Measurements from ENCODE around the gene SLC51B.
"Not testable (repeated sequence)": the region's sequence is repeated elsewhere in the genome, so short reads cannot be mapped to it uniquely, and the experiment has no call there.

SLC51B gene

DNA sequence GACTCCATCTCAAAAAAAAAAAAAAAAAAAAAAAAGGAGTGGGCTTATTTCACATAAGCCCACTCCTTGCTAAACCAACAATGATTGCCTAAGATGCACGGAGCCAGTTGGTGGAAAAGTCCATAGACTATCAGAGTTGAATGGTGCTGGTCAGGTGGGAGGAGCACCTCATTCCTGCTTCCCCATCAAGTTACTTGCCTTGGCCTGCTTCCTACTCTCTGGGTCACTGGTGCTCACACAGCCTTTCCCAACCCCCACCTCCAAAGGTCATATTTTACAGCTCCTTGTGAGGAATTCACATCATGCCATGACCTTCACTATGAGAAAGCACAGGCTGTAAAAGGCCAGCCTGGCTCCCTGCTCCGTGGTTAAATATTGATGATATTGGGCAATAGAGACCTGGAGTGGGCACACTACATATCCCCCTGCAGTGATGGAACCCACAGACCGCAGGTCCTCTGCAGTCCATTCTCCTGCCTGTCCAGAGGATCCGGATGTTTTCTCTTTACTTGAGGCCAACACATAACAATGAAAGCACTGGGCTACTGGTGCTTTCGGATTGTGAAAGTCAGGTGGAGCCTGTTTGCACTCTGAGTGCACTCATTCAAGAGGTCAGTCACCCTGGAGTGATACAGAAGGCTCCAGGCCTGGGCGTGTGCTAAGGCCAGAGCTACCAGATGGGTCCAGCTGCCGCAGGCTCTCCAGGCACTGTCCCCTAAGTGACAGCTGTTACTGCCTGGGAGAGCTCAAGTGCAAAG, at the start of gene SLC51B:
Gene SLC51B, plus strand, starts transcription at position 664 of the 758 bp plus-strand sequence. CDS start 4,618 bp downstream, outside the sequence.
- H3K4me3 ChIP-seq (ENCODE audit: low read depth in 1 of 2, low read length in 2 of 2) = peak within 1 kb of the TSS in 1 of 2 donors; percentile 8
- H3K27ac ChIP-seq (ENCODE audit: low read length) = peak within 1 kb of the TSS; percentile 4

DNA sequence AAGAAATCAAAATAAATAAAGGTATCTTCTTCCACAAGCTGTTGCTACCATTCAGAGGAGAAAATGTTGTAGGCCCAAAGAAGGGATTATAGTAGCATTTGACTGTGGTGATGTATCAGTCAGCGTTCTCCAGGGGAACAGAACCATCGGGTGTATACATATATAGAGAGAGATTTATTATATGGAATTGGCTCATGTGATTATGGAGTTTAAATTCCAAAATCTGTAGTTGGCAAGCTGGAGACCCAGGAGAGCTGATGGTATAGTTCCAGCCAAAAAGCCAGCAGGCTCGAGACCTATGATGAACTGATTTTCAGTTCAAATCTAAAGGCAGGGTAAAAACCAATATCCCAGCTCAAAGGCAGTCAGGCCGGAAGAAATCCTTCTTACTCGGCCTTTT, 48.1 kb upstream of the SLC51B start:
- Histone ChIP-seq H3K36me3 (ENCODE audit: control insufficient read depth in 1 of 2, insufficient read depth in 2 of 2, low read length in 2 of 2) (peaks cover 0 to 3% of the 10 kb centered on the region in 2 donors), H3K27me3 (ENCODE audit: low read depth, low read length) (no peaks in the 10 kb centered on the region), H3K27ac (ENCODE audit: low read length) (no peak overlapping the region), H3K4me1 (ENCODE audit: control insufficient read depth in 1 of 2, insufficient read depth in 2 of 2, low read length in 2 of 2) (peaks cover 0 to 3% of the 10 kb centered on the region in 2 donors), H3K9me3 (ENCODE audit: control insufficient read depth in 1 of 2, low read length in 2 of 2) (no peaks in the 10 kb centered on the region), H3K4me3 (ENCODE audit: low read depth in 1 of 2, low read length in 2 of 2) (no peak overlapping the region)

More for the DNA sequence above, at the start of gene SLC51B:
- peaks cover 5 to 17% of the 10 kb centered on the region in 2 donors for H3K4me1 ChIP-seq (ENCODE audit: control insufficient read depth in 1 of 2, insufficient read depth in 2 of 2, low read length in 2 of 2)
- H3K9me3 ChIP-seq (ENCODE audit: control insufficient read depth in 1 of 2, low read length in 2 of 2) = no peaks in the 10 kb centered on the region
- H3K36me3 ChIP-seq (ENCODE audit: control insufficient read depth in 1 of 2, insufficient read depth in 2 of 2, low read length in 2 of 2) = no peaks in the 10 kb centered on the region
- no peaks in the 10 kb centered on the region for H3K27me3 ChIP-seq (ENCODE audit: low read depth, low read length)

DNA sequence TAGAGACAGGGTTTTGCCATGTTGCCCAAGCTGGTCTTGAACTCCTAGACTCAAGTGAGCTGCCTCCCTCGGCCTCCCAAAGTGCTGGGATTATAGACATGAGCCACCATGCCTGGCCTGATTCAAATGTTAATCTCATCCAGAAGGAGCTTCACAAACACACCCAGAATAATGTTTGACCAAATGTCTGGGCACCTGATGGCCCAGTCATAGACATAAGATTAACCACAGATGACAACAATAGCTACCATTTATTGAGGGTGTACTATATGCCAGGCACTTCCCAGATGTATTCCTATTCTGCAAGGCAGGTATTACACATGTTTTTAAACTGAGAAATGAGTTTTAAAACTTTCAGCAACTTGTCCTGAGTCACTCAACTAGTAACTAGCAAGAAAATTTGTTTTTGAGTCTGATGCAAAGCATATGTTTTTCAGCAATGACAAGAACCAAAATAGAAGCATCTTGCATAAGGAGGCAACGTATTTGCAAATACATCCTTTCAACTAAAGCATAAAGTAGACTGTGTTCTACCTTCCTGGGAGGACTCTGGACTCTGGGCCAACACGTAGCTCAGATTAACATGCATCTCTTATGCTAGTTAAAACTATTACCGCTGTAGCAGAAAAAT, 47.3 kb upstream of the SLC51B start:
- H3K4me3 ChIP-seq (ENCODE audit: low read depth in 1 of 2, low read length in 2 of 2) = no peak overlapping the region
- no peaks in the 10 kb centered on the region for H3K4me1 ChIP-seq (ENCODE audit: control insufficient read depth in 1 of 2, insufficient read depth in 2 of 2, low read length in 2 of 2)
- no peaks in the 10 kb centered on the region for H3K9me3 ChIP-seq (ENCODE audit: control insufficient read depth in 1 of 2, low read length in 2 of 2)
- H3K27ac ChIP-seq (ENCODE audit: low read length) = no peak overlapping the region
- H3K36me3 ChIP-seq (ENCODE audit: control insufficient read depth in 1 of 2, insufficient read depth in 2 of 2, low read length in 2 of 2) = peaks cover 0 to 3% of the 10 kb centered on the region in 2 donors
- H3K27me3 ChIP-seq (ENCODE audit: low read depth, low read length) = no peaks in the 10 kb centered on the region

DNA sequence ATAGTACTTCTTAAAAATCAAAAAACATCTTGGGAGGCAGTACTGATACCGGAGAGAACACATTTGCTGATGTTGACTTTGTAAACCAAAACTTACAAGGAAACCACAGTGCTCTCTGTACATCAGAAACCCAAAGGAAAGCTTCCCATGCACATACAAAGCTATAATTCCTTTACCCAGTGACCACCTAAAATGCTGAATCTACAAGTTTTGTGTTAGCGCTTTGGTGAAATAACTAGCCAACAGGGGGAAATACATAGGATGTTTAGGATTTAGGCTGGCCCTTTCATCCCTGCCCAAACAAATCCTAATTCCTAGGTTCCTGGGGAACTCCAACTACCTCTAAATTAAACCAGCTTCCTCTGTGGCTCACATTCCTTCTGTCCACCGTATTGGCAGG, 40.2 kb upstream of the SLC51B start:
- Histone ChIP-seq H3K36me3 (ENCODE audit: control insufficient read depth in 1 of 2, insufficient read depth in 2 of 2, low read length in 2 of 2) (peaks cover 17 to 22% of the 10 kb centered on the region in 2 donors), H3K4me3 (ENCODE audit: low read depth in 1 of 2, low read length in 2 of 2) (no peak overlapping the region), H3K27me3 (ENCODE audit: low read depth, low read length) (no peaks in the 10 kb centered on the region), H3K9me3 (ENCODE audit: control insufficient read depth in 1 of 2, low read length in 2 of 2) (no peaks in the 10 kb centered on the region), H3K27ac (ENCODE audit: low read length) (no peak overlapping the region), H3K4me1 (ENCODE audit: control insufficient read depth in 1 of 2, insufficient read depth in 2 of 2, low read length in 2 of 2) (no peaks in the 10 kb centered on the region)

GRCh38 chr15:65006876-65007275, 38.3 kb upstream of the SLC51B start:
- H3K4me3 ChIP-seq (ENCODE audit: low read depth in 1 of 2, low read length in 2 of 2) = no peak overlapping the region
- no peaks in the 10 kb centered on the region for H3K4me1 ChIP-seq (ENCODE audit: control insufficient read depth in 1 of 2, insufficient read depth in 2 of 2, low read length in 2 of 2)
- H3K36me3 ChIP-seq (ENCODE audit: control insufficient read depth in 1 of 2, insufficient read depth in 2 of 2, low read length in 2 of 2) = peaks cover 17 to 23% of the 10 kb centered on the region in 2 donors
- H3K27ac ChIP-seq (ENCODE audit: low read length) = no peak overlapping the region
- no peaks in the 10 kb centered on the region for H3K27me3 ChIP-seq (ENCODE audit: low read depth, low read length)
- H3K9me3 ChIP-seq (ENCODE audit: control insufficient read depth in 1 of 2, low read length in 2 of 2) = no peaks in the 10 kb centered on the region

DNA sequence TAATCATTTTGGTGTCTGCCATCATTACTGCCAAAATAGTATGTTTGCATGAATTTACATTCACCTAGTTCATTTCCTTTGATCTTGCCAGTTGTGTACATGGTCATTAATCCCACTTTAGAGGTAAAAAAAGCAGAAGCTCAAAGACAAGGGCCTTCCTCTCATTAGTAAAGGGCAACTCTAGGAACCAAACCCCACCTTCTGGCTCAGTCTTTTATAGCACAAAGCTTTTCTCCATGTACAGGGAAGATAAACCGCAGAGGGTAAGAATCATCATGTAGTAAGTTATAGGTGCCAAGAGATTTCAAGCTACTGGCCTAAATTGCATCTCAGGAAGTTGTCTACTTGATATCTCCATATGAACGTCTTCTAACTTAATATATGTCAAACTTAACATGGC, 36.2 kb upstream of the SLC51B start:
- Histone ChIP-seq H3K27ac (ENCODE audit: low read length) (no peak overlapping the region), H3K36me3 (ENCODE audit: control insufficient read depth in 1 of 2, insufficient read depth in 2 of 2, low read length in 2 of 2) (peaks cover 27 to 34% of the 10 kb centered on the region in 2 donors), H3K4me3 (ENCODE audit: low read depth in 1 of 2, low read length in 2 of 2) (no peak overlapping the region), H3K4me1 (ENCODE audit: control insufficient read depth in 1 of 2, insufficient read depth in 2 of 2, low read length in 2 of 2) (no peaks in the 10 kb centered on the region), H3K9me3 (ENCODE audit: control insufficient read depth in 1 of 2, low read length in 2 of 2) (peaks cover 0 to 5% of the 10 kb centered on the region in 2 donors), H3K27me3 (ENCODE audit: low read depth, low read length) (no peaks in the 10 kb centered on the region)

DNA sequence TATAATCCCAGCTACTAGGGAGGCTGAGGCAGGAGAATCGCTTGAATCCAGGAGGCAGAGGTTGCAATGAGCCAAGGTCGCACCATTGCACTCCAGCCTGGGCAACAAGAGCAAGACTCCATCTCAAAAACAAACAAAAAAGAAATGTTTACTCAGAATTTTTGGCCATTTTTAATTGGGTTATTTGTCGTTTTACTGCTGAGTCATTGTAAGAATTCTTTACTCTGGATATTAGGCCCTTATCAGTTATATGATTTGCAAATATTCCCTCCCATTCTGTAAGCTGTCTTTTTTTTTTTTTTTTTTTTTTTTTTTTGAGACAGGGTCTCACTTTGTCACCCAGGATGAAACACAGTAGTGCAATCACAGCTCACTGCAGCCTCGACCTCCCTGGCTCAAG, 34.0 kb upstream of the SLC51B start:
- H3K36me3 ChIP-seq (ENCODE audit: control insufficient read depth in 1 of 2, insufficient read depth in 2 of 2, low read length in 2 of 2) = peaks cover 33 to 39% of the 10 kb centered on the region in 2 donors
- H3K4me3 ChIP-seq (ENCODE audit: low read depth in 1 of 2, low read length in 2 of 2) = not testable (repeated sequence)

DNA sequence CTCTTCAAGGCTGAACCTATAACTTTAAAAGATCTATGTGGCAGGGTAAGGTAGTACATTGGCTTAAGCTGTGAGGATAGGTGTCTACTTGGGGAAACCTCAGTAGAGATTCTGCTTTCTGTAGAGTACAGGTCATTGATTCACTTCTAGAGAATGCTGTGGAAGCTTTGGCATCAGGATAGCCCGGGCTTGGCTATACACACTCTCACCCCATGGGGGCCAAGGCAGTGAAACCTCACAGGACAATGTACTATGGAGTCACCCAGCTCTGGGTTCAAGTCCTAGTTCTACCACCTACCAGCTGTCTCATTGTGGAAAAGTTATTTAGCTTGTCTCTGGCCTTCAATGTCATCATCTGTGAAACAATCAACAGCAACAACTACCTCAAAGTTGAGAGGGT, 24.8 kb upstream of the SLC51B start:
- no peak overlapping the region for H3K4me3 ChIP-seq (ENCODE audit: low read depth in 1 of 2, low read length in 2 of 2)
- H3K4me1 ChIP-seq (ENCODE audit: control insufficient read depth in 1 of 2, insufficient read depth in 2 of 2, low read length in 2 of 2) = no peaks in the 10 kb centered on the region
- peaks cover 30 to 49% of the 10 kb centered on the region in 2 donors for H3K36me3 ChIP-seq (ENCODE audit: control insufficient read depth in 1 of 2, insufficient read depth in 2 of 2, low read length in 2 of 2)
- H3K27me3 ChIP-seq (ENCODE audit: low read depth, low read length) = no peaks in the 10 kb centered on the region
- H3K27ac ChIP-seq (ENCODE audit: low read length) = no peak overlapping the region
- H3K9me3 ChIP-seq (ENCODE audit: control insufficient read depth in 1 of 2, low read length in 2 of 2) = no peaks in the 10 kb centered on the region

More for the DNA sequence above, 34.0 kb upstream of the SLC51B start:
- not testable (repeated sequence) for H3K9me3 ChIP-seq (ENCODE audit: control insufficient read depth in 1 of 2, low read length in 2 of 2); H3K27ac ChIP-seq (ENCODE audit: low read length); H3K4me1 ChIP-seq (ENCODE audit: control insufficient read depth in 1 of 2, insufficient read depth in 2 of 2, low read length in 2 of 2); H3K27me3 ChIP-seq (ENCODE audit: low read depth, low read length)

DNA sequence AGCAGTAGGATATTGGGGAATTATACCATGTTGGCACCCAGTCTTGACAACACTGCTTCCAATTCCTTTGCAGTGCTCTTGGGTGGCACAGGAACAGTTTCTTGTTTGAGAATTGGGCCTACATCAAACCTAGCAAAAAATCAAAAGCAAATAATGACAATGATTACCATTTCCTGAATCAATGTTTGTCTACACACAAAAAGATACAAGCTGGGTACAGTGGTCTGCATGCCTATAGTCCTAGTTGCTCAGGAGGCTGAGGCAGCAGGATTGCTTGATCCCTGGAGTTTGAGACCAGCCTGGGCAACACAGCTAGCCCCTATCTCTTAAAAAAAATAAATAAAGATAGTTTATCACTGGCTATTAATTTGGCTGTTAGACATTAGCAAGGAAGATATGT, 23.7 kb upstream of the SLC51B start:
- no peak overlapping the region for H3K27ac ChIP-seq (ENCODE audit: low read length)
- H3K9me3 ChIP-seq (ENCODE audit: control insufficient read depth in 1 of 2, low read length in 2 of 2) = no peaks in the 10 kb centered on the region
- peaks cover 26 to 45% of the 10 kb centered on the region in 2 donors for H3K36me3 ChIP-seq (ENCODE audit: control insufficient read depth in 1 of 2, insufficient read depth in 2 of 2, low read length in 2 of 2)
- no peaks in the 10 kb centered on the region for H3K27me3 ChIP-seq (ENCODE audit: low read depth, low read length)
- H3K4me3 ChIP-seq (ENCODE audit: low read depth in 1 of 2, low read length in 2 of 2) = no peak overlapping the region
- H3K4me1 ChIP-seq (ENCODE audit: control insufficient read depth in 1 of 2, insufficient read depth in 2 of 2, low read length in 2 of 2) = no peaks in the 10 kb centered on the region

DNA sequence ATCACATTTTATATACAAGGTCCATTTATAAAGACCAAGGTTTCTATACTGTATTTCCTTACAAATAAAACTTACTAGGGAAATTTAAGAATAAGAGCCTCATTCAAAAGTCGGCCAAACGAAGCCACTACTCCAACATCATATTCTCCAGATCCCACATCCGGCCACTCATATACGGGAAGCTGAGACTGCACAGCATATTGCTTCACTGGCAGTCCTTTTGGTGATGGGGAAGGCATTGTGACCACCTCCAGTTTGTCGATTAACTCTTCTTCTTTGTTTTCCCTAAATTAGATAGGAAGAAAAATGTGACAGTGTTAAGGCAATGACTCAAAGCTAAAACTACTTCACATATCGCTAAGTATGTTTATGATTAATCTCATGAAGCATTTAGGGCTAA, 18.4 kb upstream of the SLC51B start:
- no peaks in the 10 kb centered on the region for H3K27me3 ChIP-seq (ENCODE audit: low read depth, low read length)
- H3K4me3 ChIP-seq (ENCODE audit: low read depth in 1 of 2, low read length in 2 of 2) = no peak overlapping the region
- H3K36me3 ChIP-seq (ENCODE audit: control insufficient read depth in 1 of 2, insufficient read depth in 2 of 2, low read length in 2 of 2) = peaks cover 15 to 19% of the 10 kb centered on the region in 2 donors
- no peak overlapping the region for H3K27ac ChIP-seq (ENCODE audit: low read length)
- peaks cover 3 to 11% of the 10 kb centered on the region in 2 donors for H3K4me1 ChIP-seq (ENCODE audit: control insufficient read depth in 1 of 2, insufficient read depth in 2 of 2, low read length in 2 of 2)
- H3K9me3 ChIP-seq (ENCODE audit: control insufficient read depth in 1 of 2, low read length in 2 of 2) = no peaks in the 10 kb centered on the region

DNA sequence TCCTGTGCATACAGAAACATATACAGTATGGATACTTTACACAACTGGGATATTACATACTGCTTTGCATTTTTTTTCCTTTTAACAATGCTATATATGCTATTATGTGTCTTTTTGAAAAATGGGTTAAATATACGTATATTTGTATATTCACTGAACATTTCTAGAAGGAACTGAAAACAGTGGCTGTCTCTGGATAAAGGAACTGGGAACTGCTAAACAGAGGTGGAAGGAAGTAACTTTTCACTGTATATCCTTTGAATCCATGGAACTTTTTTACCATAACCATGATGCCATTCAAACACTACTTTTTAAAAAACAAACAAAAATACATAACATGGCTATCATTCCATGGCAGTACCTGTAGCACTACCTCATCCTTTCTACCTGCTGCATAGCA, 17.6 kb upstream of the SLC51B start:
- H3K9me3 ChIP-seq (ENCODE audit: control insufficient read depth in 1 of 2, low read length in 2 of 2) = no peaks in the 10 kb centered on the region
- peaks cover 15 to 19% of the 10 kb centered on the region in 2 donors for H3K36me3 ChIP-seq (ENCODE audit: control insufficient read depth in 1 of 2, insufficient read depth in 2 of 2, low read length in 2 of 2)
- H3K4me3 ChIP-seq (ENCODE audit: low read depth in 1 of 2, low read length in 2 of 2) = no peak overlapping the region
- peaks cover 3 to 11% of the 10 kb centered on the region in 2 donors for H3K4me1 ChIP-seq (ENCODE audit: control insufficient read depth in 1 of 2, insufficient read depth in 2 of 2, low read length in 2 of 2)
- H3K27ac ChIP-seq (ENCODE audit: low read length) = no peak overlapping the region
- no peaks in the 10 kb centered on the region for H3K27me3 ChIP-seq (ENCODE audit: low read depth, low read length)
